ENCODE results near the gene FBXW10B. TPM values are rescaled to one million over a fixed set of nuclear protein-coding genes. Genes with fewer than 3 reads are reported as not detected.
"Not testable (repeated sequence)": the region's sequence is repeated elsewhere in the genome, so short reads cannot be mapped to it uniquely, and the experiment has no call there.

FBXW10B gene
- total RNA-seq, 1 experiment from 2014 or later, result 0.54 TPM

DNA sequence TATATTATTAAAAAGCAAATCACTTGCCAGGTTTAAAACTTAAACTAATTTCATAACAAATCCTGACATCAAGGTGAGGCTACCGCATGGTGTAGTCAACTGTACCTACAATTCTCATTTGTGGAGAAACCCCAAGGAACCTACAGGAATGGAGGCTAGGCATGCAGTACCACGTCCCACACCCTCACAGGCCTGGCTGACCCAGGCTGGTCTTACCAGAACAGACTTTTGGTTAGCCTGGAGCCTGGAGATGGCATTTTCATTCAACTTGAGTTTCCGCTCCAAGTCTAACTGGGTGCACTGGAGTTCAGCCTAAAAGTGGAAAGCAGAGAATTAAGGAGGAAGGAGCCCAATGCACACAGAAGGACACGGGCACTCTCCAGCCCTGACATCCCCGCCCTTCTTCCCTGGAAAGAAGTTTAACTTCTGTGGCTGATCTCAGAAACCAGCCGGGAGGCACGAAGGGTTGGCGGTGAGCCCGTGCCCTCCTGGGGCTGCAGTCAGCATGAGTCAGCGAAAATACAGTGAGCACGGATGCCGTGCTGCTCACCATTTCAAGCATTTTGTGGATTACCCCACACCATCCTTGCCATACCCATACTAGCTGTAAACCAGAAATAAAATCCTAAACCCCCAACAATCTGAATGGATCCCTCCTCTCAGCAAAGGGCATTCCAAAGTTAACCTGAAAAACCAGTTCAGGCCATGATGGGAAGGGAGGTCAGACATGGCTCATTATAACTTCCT is 23.2 kb upstream of the FBXW10B start:
- H3K4me1 ChIP-seq (ENCODE audit: control insufficient read depth, insufficient read depth, low read length); H3K27me3 ChIP-seq (ENCODE audit: control insufficient read depth, insufficient read depth, low read length); in situ Hi-C loops (cut with HindIII; ENCODE audit: low pct_unique_long_range_greater_than_20kb, low sequenced_read_pairs); CTCF ChIA-PET; BruUV-seq (replicated peaks); intact Hi-C loops (cut with micrococcal nuclease; ENCODE audit: unreplicated experiment); H3K27ac ChIP-seq (ENCODE audit: low read length); POLR2A ChIA-PET; H3K9me3 ChIP-seq (ENCODE audit: control insufficient read depth, insufficient read depth, low read depth, low read length); H3K36me3 ChIP-seq (ENCODE audit: control insufficient read depth, insufficient read depth, low read length); DNase-seq (ENCODE audit: low read depth, low spot score); H3K4me3 ChIP-seq (ENCODE audit: low read depth in 2 of 2, low read length in 2 of 2): not testable (repeated sequence)
- peak; percentile 72 for ATAC-seq

DNA sequence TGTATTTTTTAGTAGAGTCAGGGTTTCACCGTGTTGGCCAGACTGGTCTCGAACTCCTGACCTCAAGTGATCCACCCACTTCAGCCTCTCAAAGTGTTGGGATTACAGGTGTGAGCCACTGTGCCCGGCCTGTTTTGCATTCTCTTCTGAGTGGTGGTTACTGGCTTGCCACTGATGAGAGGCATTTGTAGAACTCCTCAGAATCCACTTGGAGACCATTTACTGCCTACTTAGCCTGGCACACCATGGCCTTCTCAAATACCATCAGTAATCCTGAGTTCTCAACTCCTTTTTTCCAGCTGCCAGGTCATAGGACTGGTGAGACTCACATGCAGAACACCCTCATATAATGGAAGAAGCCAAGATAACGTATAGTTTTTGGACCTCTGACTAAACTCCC is 22.5 kb upstream of the FBXW10B start:
- H3K9me3 ChIP-seq (ENCODE audit: control insufficient read depth, insufficient read depth, low read depth, low read length); ATAC-seq; BruUV-seq (replicated peaks); CTCF ChIA-PET; H3K36me3 ChIP-seq (ENCODE audit: control insufficient read depth, insufficient read depth, low read length); POLR2A ChIA-PET; H3K4me1 ChIP-seq (ENCODE audit: control insufficient read depth, insufficient read depth, low read length); DNase-seq (ENCODE audit: low read depth, low spot score); in situ Hi-C loops (cut with HindIII; ENCODE audit: low pct_unique_long_range_greater_than_20kb, low sequenced_read_pairs); H3K4me3 ChIP-seq (ENCODE audit: low read depth in 2 of 2, low read length in 2 of 2); H3K27ac ChIP-seq (ENCODE audit: low read length); intact Hi-C loops (cut with micrococcal nuclease; ENCODE audit: unreplicated experiment); H3K27me3 ChIP-seq (ENCODE audit: control insufficient read depth, insufficient read depth, low read length): not testable (repeated sequence)

DNA sequence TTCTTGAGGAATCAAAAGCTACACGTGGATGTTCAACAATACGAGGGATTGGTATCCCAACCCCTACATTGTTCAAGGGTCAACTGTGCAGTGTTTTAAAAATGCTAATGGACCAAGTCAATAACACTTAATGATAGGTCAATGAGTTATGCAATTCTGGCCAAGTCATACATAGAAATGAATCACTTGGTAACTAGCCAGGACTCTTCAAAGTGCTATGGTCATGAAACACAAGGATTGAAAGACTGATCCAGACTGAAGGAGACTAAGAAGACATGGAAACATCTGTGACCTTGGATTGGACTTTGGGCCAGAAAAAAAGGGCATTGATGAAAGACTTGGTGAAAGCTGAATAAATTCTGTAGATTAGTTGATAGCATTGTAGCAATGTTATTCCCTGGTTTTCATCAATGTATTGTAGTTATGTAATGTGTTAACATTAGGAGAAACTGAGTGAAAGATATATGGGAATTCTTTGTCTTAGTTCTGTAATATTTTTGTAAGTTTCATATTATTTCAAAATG is 11.5 kb upstream of the FBXW10B start:
- DNase-seq (ENCODE audit: low read depth, low spot score); H3K4me1 ChIP-seq (ENCODE audit: control insufficient read depth, insufficient read depth, low read length); H3K36me3 ChIP-seq (ENCODE audit: control insufficient read depth, insufficient read depth, low read length); intact Hi-C loops (cut with micrococcal nuclease; ENCODE audit: unreplicated experiment); H3K27me3 ChIP-seq (ENCODE audit: control insufficient read depth, insufficient read depth, low read length); in situ Hi-C loops (cut with HindIII; ENCODE audit: low pct_unique_long_range_greater_than_20kb, low sequenced_read_pairs); POLR2A ChIA-PET; BruUV-seq (replicated peaks); H3K27ac ChIP-seq (ENCODE audit: low read length); H3K9me3 ChIP-seq (ENCODE audit: control insufficient read depth, insufficient read depth, low read depth, low read length); H3K4me3 ChIP-seq (ENCODE audit: low read depth in 2 of 2, low read length in 2 of 2); ATAC-seq; CTCF ChIA-PET: not testable (repeated sequence)

DNA sequence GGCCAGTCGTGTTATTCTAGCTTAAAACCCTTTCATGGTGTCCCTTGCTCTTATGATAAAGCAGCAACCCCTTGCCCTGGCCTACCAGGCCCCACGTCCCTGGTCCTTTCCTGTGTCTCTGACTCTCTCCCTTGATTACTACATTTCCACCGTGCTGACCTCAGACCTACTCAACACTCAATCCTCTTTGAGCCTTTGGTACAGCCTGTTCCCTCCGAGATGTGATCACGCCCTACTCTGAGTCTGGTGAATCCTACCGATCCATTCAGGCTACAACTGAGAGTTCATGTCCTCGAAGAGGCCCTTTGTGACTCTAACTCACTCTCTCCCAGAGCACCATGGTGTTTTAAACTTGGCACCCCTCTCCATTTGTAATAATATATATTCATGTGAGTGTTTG is 10.5 kb upstream of the FBXW10B start:
- H3K4me1 ChIP-seq (ENCODE audit: control insufficient read depth, insufficient read depth, low read length); DNase-seq (ENCODE audit: low read depth, low spot score); CTCF ChIA-PET; H3K27ac ChIP-seq (ENCODE audit: low read length); H3K36me3 ChIP-seq (ENCODE audit: control insufficient read depth, insufficient read depth, low read length); intact Hi-C loops (cut with micrococcal nuclease; ENCODE audit: unreplicated experiment); H3K27me3 ChIP-seq (ENCODE audit: control insufficient read depth, insufficient read depth, low read length); H3K4me3 ChIP-seq (ENCODE audit: low read depth in 2 of 2, low read length in 2 of 2); H3K9me3 ChIP-seq (ENCODE audit: control insufficient read depth, insufficient read depth, low read depth, low read length); POLR2A ChIA-PET; in situ Hi-C loops (cut with HindIII; ENCODE audit: low pct_unique_long_range_greater_than_20kb, low sequenced_read_pairs); BruUV-seq (replicated peaks); ATAC-seq: not testable (repeated sequence)

DNA sequence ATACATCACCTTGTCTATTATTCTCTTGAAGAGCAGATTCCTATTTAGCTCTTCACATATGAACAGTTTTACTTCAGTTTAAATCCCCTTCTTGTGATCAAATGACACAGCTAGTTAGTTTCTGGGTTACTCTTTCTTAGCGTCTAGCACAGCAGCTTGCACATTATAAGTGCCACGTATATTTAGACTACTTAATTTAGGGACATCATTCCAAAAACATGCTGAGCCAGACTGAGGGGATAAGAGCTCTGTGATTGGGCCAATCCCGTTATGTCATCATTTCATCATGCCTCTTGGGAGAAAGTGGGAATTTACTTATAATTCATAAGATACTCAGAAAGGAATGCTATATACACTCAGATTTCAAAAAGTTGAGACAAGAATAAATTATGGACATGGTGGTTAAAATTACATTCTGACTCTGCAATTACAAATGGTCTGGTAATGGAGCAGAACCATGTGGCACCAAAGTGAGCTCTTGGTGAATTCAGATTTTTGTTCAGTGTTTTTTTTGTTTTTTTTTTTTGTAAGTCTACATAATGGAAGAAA is 4.2 kb upstream of the FBXW10B start:
- H3K4me3 ChIP-seq (ENCODE audit: low read depth in 2 of 2, low read length in 2 of 2); H3K27me3 ChIP-seq (ENCODE audit: control insufficient read depth, insufficient read depth, low read length); ATAC-seq; POLR2A ChIA-PET; H3K9me3 ChIP-seq (ENCODE audit: control insufficient read depth, insufficient read depth, low read depth, low read length); in situ Hi-C loops (cut with HindIII; ENCODE audit: low pct_unique_long_range_greater_than_20kb, low sequenced_read_pairs); BruUV-seq (replicated peaks); H3K36me3 ChIP-seq (ENCODE audit: control insufficient read depth, insufficient read depth, low read length); DNase-seq (ENCODE audit: low read depth, low spot score); H3K27ac ChIP-seq (ENCODE audit: low read length); CTCF ChIA-PET; H3K4me1 ChIP-seq (ENCODE audit: control insufficient read depth, insufficient read depth, low read length); intact Hi-C loops (cut with micrococcal nuclease; ENCODE audit: unreplicated experiment): not testable (repeated sequence)

DNA sequence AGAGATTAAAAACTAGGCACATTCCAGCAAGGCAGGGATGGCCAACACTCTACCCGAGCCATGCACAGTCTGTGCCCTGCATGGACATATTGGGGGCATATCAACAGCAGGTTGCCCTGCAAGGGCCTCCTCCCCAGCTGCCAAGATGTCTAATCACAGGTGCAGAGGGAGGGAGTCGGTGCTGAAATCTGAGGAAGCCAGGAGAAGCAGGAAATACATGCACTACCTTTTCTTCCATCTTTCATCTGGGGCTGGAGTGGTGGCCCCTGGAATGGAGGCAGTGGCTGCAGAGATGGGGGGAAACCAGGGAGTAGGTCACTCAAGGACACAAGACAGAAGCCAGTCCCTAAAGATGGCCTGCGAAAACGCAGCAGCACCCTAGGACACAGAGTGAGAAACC is 3.8 kb upstream of the FBXW10B start:
- H3K4me1 ChIP-seq (ENCODE audit: control insufficient read depth, insufficient read depth, low read length); H3K27me3 ChIP-seq (ENCODE audit: control insufficient read depth, insufficient read depth, low read length); ATAC-seq; H3K36me3 ChIP-seq (ENCODE audit: control insufficient read depth, insufficient read depth, low read length); H3K27ac ChIP-seq (ENCODE audit: low read length); H3K4me3 ChIP-seq (ENCODE audit: low read depth in 2 of 2, low read length in 2 of 2); DNase-seq (ENCODE audit: low read depth, low spot score); H3K9me3 ChIP-seq (ENCODE audit: control insufficient read depth, insufficient read depth, low read depth, low read length); in situ Hi-C loops (cut with HindIII; ENCODE audit: low pct_unique_long_range_greater_than_20kb, low sequenced_read_pairs); BruUV-seq (replicated peaks); POLR2A ChIA-PET; intact Hi-C loops (cut with micrococcal nuclease; ENCODE audit: unreplicated experiment); CTCF ChIA-PET: not testable (repeated sequence)

DNA sequence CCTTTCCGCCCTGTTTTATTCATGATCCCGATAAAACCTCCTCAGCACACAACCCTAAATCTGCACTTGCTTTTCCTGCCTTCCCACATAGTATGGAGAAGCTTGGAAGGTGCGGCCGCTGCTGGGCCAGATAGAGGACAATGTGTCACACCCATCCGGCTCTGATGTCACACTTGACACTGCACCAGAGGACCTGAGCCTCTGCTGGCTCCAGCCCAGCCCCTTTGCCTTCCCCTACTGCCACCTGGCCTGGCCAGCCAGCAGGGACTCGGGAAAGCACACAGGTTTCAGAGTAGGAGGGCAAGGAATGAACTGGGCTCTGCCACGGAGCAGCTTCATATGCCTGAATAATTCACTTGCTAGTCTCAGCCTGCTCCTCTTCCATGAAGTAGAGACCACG is 2.6 kb upstream of the FBXW10B start:
- H3K4me1 ChIP-seq (ENCODE audit: control insufficient read depth, insufficient read depth, low read length); intact Hi-C loops (cut with micrococcal nuclease; ENCODE audit: unreplicated experiment); H3K36me3 ChIP-seq (ENCODE audit: control insufficient read depth, insufficient read depth, low read length); POLR2A ChIA-PET; in situ Hi-C loops (cut with HindIII; ENCODE audit: low pct_unique_long_range_greater_than_20kb, low sequenced_read_pairs); DNase-seq (ENCODE audit: low read depth, low spot score); CTCF ChIA-PET; H3K9me3 ChIP-seq (ENCODE audit: control insufficient read depth, insufficient read depth, low read depth, low read length); BruUV-seq (replicated peaks); H3K4me3 ChIP-seq (ENCODE audit: low read depth in 2 of 2, low read length in 2 of 2); H3K27me3 ChIP-seq (ENCODE audit: control insufficient read depth, insufficient read depth, low read length); H3K27ac ChIP-seq (ENCODE audit: low read length); ATAC-seq: not testable (repeated sequence)

Measured in Panc1 (cell line).